ENCODE data around the gene GALNTL6. TPM values are rescaled to one million over a fixed set of nuclear protein-coding genes. Genes with fewer than 3 reads are reported as not detected.

GALNTL6 gene
- total RNA-seq, 2 donors from 2014 or later = 0.92 to 3.8 TPM

- H3K27me3 ChIP-seq (replicated peaks; ENCODE audit: insufficient read depth) = no peaks in the 10 kb centered on the region
- TF ChIP-seq, protein P1, sequence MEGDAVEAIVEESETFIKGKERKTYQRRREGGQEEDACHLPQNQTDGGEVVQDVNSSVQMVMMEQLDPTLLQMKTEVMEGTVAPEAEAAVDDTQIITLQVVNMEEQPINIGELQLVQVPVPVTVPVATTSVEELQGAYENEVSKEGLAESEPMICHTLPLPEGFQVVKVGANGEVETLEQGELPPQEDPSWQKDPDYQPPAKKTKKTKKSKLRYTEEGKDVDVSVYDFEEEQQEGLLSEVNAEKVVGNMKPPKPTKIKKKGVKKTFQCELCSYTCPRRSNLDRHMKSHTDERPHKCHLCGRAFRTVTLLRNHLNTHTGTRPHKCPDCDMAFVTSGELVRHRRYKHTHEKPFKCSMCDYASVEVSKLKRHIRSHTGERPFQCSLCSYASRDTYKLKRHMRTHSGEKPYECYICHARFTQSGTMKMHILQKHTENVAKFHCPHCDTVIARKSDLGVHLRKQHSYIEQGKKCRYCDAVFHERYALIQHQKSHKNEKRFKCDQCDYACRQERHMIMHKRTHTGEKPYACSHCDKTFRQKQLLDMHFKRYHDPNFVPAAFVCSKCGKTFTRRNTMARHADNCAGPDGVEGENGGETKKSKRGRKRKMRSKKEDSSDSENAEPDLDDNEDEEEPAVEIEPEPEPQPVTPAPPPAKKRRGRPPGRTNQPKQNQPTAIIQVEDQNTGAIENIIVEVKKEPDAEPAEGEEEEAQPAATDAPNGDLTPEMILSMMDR (IDR thresholded peaks at IDR 0.05) = no peak
- H3K27ac ChIP-seq = no peak overlapping the region
- H3K4me1 ChIP-seq (ENCODE audit: control insufficient read depth in 1 of 2, low read depth in 2 of 2) = no peaks in the 10 kb centered on the region
- no peak overlapping the region for H3K4me3 ChIP-seq
- no peaks in the 10 kb centered on the region for H3K36me3 ChIP-seq
- ATAC-seq (ENCODE audit: insufficient number of reproducible peaks, low FRiP score, low read depth) (no peak), DNase-seq (ENCODE audit: low spot score) (no peak)
- no peaks in the 10 kb centered on the region for H3K9me3 ChIP-seq
Observed at GRCh38 chr4:172919269-172919668, 1106.1 kb downstream of the GALNTL6 start.

- no peaks in the 10 kb centered on the region for H3K27me3 ChIP-seq (replicated peaks; ENCODE audit: insufficient read depth)
- no peaks in the 10 kb centered on the region for H3K9me3 ChIP-seq
- ATAC-seq (ENCODE audit: insufficient number of reproducible peaks, low FRiP score, low read depth) = no peak
- no peak overlapping the region for H3K4me3 ChIP-seq
- H3K4me1 ChIP-seq (ENCODE audit: control insufficient read depth in 1 of 2, low read depth in 2 of 2) = no peaks in the 10 kb centered on the region
- H3K27ac ChIP-seq = no peak overlapping the region
- TF ChIP-seq, protein P1 (IDR thresholded peaks at IDR 0.05) = no peak
- H3K36me3 ChIP-seq = no peaks in the 10 kb centered on the region
- DNase-seq (ENCODE audit: low spot score) = no peak
Observed at GRCh38 chr4:172927096-172927814, 1114.1 kb downstream of the GALNTL6 start.

DNA sequence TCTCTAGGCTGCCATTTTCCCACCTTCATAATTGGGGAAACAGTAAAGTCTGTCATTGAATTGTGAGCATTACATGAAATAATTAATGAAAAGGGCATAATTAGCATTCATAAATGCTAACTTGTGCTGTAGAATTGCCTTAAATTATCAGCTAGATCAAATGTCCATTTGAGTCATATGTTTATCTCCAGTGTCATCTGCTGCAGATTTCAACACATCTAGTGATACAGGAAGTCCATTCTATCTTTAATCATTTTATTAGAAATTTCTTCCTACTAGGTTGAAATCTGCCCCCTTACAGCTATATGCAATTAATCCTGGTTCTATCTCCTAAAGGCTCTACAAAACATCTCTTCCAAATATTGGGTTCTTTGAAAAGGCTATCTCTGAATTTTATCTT is 1115.1 kb downstream of the GALNTL6 start:
- no peaks in the 10 kb centered on the region for H3K27me3 ChIP-seq (replicated peaks; ENCODE audit: insufficient read depth)
- ATAC-seq (ENCODE audit: insufficient number of reproducible peaks, low FRiP score, low read depth) (no peak), DNase-seq (ENCODE audit: low spot score) (no peak)
- TF ChIP-seq, protein P1 (IDR thresholded peaks at IDR 0.05) = no peak
- no peaks in the 10 kb centered on the region for H3K36me3 ChIP-seq
- H3K27ac ChIP-seq = no peak overlapping the region
- no peak overlapping the region for H3K4me3 ChIP-seq
- H3K9me3 ChIP-seq = no peaks in the 10 kb centered on the region
- H3K4me1 ChIP-seq (ENCODE audit: control insufficient read depth in 1 of 2, low read depth in 2 of 2) = no peaks in the 10 kb centered on the region

- DNase-seq (ENCODE audit: low spot score) = no peak
- ATAC-seq (ENCODE audit: insufficient number of reproducible peaks, low FRiP score, low read depth) = no peak
- TF ChIP-seq, protein P1 (IDR thresholded peaks at IDR 0.05) = no peak
- Histone ChIP-seq H3K9me3 (no peaks in the 10 kb centered on the region), H3K36me3 (no peaks in the 10 kb centered on the region), H3K27me3 (replicated peaks; ENCODE audit: insufficient read depth) (no peaks in the 10 kb centered on the region), H3K27ac (no peak overlapping the region), H3K4me3 (no peak overlapping the region), H3K4me1 (ENCODE audit: control insufficient read depth in 1 of 2, low read depth in 2 of 2) (peaks cover 0 to 4% of the 10 kb centered on the region in 2 donors)
Observed at GRCh38 chr4:172938072-172938829, 1125.0 kb downstream of the GALNTL6 start.

- DNase-seq (ENCODE audit: low spot score) = no peak
- H3K36me3 ChIP-seq = no peaks in the 10 kb centered on the region
- no peaks in the 10 kb centered on the region for H3K9me3 ChIP-seq
- H3K4me1 ChIP-seq (ENCODE audit: control insufficient read depth in 1 of 2, low read depth in 2 of 2) = peaks cover 0 to 7% of the 10 kb centered on the region in 2 donors
- no peak overlapping the region for H3K4me3 ChIP-seq
- ATAC-seq (ENCODE audit: insufficient number of reproducible peaks, low FRiP score, low read depth) = no peak
- no peak overlapping the region for H3K27ac ChIP-seq
- TF ChIP-seq, protein P1 (IDR thresholded peaks at IDR 0.05) = no peak
- no peaks in the 10 kb centered on the region for H3K27me3 ChIP-seq (replicated peaks; ENCODE audit: insufficient read depth)
Observed at GRCh38 chr4:172938870-172939269, 1125.7 kb downstream of the GALNTL6 start.

All from thoracic aorta (tissue), 2 donors.